ENCODE data around the gene RIMBP2.

GRCh38 chr12:130452546-130452945 lies 263.6 kb downstream of the RIMBP2 start:
- TF ChIP-seq MAX (IDR thresholded peaks at IDR 0.05; ENCODE audit: low read depth) (no peak), POLR2AphosphoS5 (IDR thresholded peaks at IDR 0.05; ENCODE audit: low read depth, low read length) (no peak)

All from SK-N-SH (cell line).